K562 (cell line): ENCODE data around the gene TMEM222. TPM values are rescaled to one million over a fixed set of nuclear protein-coding genes. Genes with fewer than 3 reads are reported as not detected.

ENCODE experiments used
- ATAC-seq: fragments of 200-7000 bp; cut with Tn5 transposase; 3 replicates; pipeline ENCODE4 v1.9.1; 2020; ENCODE audit warnings: moderate library complexity
- BruUV-seq: library from RNA; stranded (reverse); fragments of 400-500 nt; replicated peaks from 2 replicates; lab custom pipeline; 2021; lab: Mats Ljungman, UMichigan
- CTCF ChIA-PET: fragments of 300-600 bp; formaldehyde crosslinking; extraction: SDS; loops from one replicate; lab custom pipeline; 2021; ENCODE audit warnings: low intra/inter-chr PET ratio; lab: Yijun Ruan, JAX
- POLR2A ChIA-PET: fragments of 300-600, 350-650 bp; sonication (Branson Sonifier 250); formaldehyde crosslinking; extraction: SDS; loops from one replicate; lab custom pipeline; 2021; ENCODE audit warnings: antibody characterized with exemption, inconsistent platforms; lab: Yijun Ruan, JAX
- DNase-seq, 4 experiments: peaks; one replicate each; pipeline versions ENCODE4 v3.0.0 to v3.0.0-alpha.2; 2011 to 2018; ENCODE audit warnings: low spot score in 3 of 4, mixed read lengths in 3 of 4; ENCODE audit errors: extremely low read depth in 1 of 4
- FAIRE-seq: peaks from 2 replicates; lab custom pipeline; 2011; peaks lifted over from hg19 to GRCh38; lab: Jason Lieb, UNC
- H2AFZ ChIP-seq: 2 replicates; pipeline ENCODE4 v1.6.0; 2011; ENCODE audit warnings: low read depth, low read length, control low read depth, inconsistent platforms
- H3K27ac ChIP-seq: fragments of 200-600 bp; 3 replicates; pipeline ENCODE4 v1.8.0; 2011; ENCODE audit warnings: low read depth, mild to moderate bottlenecking, control low read depth, inconsistent platforms, low read length, moderate library complexity, mixed read lengths; ENCODE audit errors: extremely low read depth
- H3K27me3 ChIP-seq, 2 experiments: fragments of 300-600 bp in 1 of 2; 2 replicates in 1 of 2; 3 replicates in 1 of 2; pipeline versions ENCODE4 v1.6.0 to v1.8.0; 2011; ENCODE audit warnings: inconsistent platforms in 2 of 2, low read length in 2 of 2, mild to moderate bottlenecking in 1 of 2, mixed read lengths in 1 of 2, moderate library complexity in 1 of 2; ENCODE audit not compliant: control insufficient read depth in 2 of 2, insufficient read depth in 2 of 2
- H3K36me3 ChIP-seq: fragments of 300-600 bp; 3 replicates; pipeline ENCODE4 v1.8.0; 2011; ENCODE audit warnings: mild to moderate bottlenecking, low read length, inconsistent platforms; ENCODE audit not compliant: control insufficient read depth, insufficient read depth
- H3K4me1 ChIP-seq, 2 experiments: fragments of 200-600 bp in 1 of 2; replicated peaks in 1 of 2; 2 replicates in 1 of 2; 3 replicates in 1 of 2; pipeline versions ENCODE4 v1.5.1 to v1.8.0; 2011; ENCODE audit warnings: inconsistent platforms in 2 of 2, low read length in 2 of 2, mild to moderate bottlenecking in 1 of 2, mixed read lengths in 1 of 2, moderate library complexity in 1 of 2; ENCODE audit not compliant: control insufficient read depth in 2 of 2, insufficient read depth in 2 of 2
- H3K4me2 ChIP-seq: 2 replicates; pipeline ENCODE4 v1.6.1; 2011; ENCODE audit warnings: low read length, control low read depth, inconsistent platforms, mixed read lengths; ENCODE audit not compliant: insufficient read depth
- H3K4me3 ChIP-seq: fragments of 200-600 bp; sonication (generic), shearing (Covaris generic); 2 replicates; pipeline ENCODE4 v1.5.1; 2016; ENCODE audit warnings: control low read depth, inconsistent platforms
- H3K79me2 ChIP-seq: fragments of 200-600 bp; 3 replicates; pipeline ENCODE4 v1.8.0; 2011; ENCODE audit warnings: low read length, inconsistent platforms; ENCODE audit not compliant: control insufficient read depth, insufficient read depth
- H3K9ac ChIP-seq, 2 experiments: 2 replicates each; pipeline versions ENCODE4 v1.6.0 to v1.6.1; 2011; ENCODE audit warnings: low read depth in 2 of 2, low read length in 2 of 2, control low read depth in 1 of 2, inconsistent platforms in 1 of 2, mild to moderate bottlenecking in 1 of 2, mixed read lengths in 1 of 2; ENCODE audit not compliant: insufficient read depth in 1 of 2
- H3K9me1 ChIP-seq: one replicate; pipeline ENCODE4 v1.6.0; 2011; ENCODE audit warnings: inconsistent platforms, mild to moderate bottlenecking, low read length, moderate library complexity; ENCODE audit not compliant: control insufficient read depth, insufficient read depth
- H3K9me3 ChIP-seq: replicated peaks from 2 replicates; pipeline ENCODE4 v1.5.1; 2011; ENCODE audit warnings: low read depth, low read length, inconsistent platforms; ENCODE audit not compliant: control insufficient read depth, insufficient read depth
- H4K20me1 ChIP-seq: replicated peaks from 2 replicates; pipeline ENCODE4 v1.6.1; 2011; ENCODE audit warnings: low read length, inconsistent platforms, mixed read lengths; ENCODE audit not compliant: control insufficient read depth, insufficient read depth
- CSDE1 ChIP-seq, 2 experiments: fragments of 450-650 bp; IDR thresholded peaks; 2 replicates each; pipeline ENCODE4 v1.6.1; 2016; ENCODE audit warnings: mild to moderate bottlenecking in 1 of 2
- FOXM1 ChIP-seq, 2 experiments: fragments of 450-650 bp in 1 of 2; sonication (generic) in 1 of 2; formaldehyde crosslinking in 1 of 2; IDR thresholded peaks; 2 replicates each; pipeline versions ENCODE4 v1.6.1 to v1.9.0; 2017 to 2022; ENCODE audit warnings: low read depth in 2 of 2, mild to moderate bottlenecking in 2 of 2, missing genetic modification reagents in 1 of 2, moderate library complexity in 1 of 2
- HIVEP1 ChIP-seq: fragments of 250-450 bp; sonication (Bioruptor Pico); IDR thresholded peaks from 2 replicates; pipeline ENCODE4 v1.4.0; 2020; ENCODE audit warnings: mild to moderate bottlenecking
- ILK ChIP-seq: fragments of 450-650 bp; IDR thresholded peaks from 2 replicates; pipeline ENCODE4 v1.6.1; 2016; ENCODE audit warnings: missing genetic modification characterization, low read depth, mild to moderate bottlenecking, missing compliant biosample characterization, moderate library complexity, borderline replicate concordance
- SAFB ChIP-seq: fragments of 200-400 bp; formaldehyde crosslinking; IDR thresholded peaks from 2 replicates; pipeline ENCODE4 v1.6.1; 2017; ENCODE audit warnings: low read depth, low read length, borderline replicate concordance
- XRCC3 ChIP-seq: fragments of 450-650 bp; IDR thresholded peaks from 2 replicates; pipeline ENCODE4 v1.6.1; 2017; ENCODE audit warnings: mild to moderate bottlenecking, moderate library complexity
- ZNF175 ChIP-seq: fragments of 200-800 bp; sonication (Bioruptor generic); IDR thresholded peaks from 2 replicates; pipeline ENCODE4 v1.6.1; 2016; ENCODE audit warnings: low read depth, mild to moderate bottlenecking, missing genetic modification characterization, missing compliant biosample characterization
- ZNF707 ChIP-seq: fragments of 250-450 bp; sonication (Bioruptor Pico); conservative IDR thresholded peaks from 2 replicates; pipeline ENCODE4 v1.8.0; 2022; ENCODE audit warnings: inconsistent platforms, mild to moderate bottlenecking, moderate library complexity
- WGBS: fragments of 100-300 bp; shearing (Covaris generic); methylation state at CpG from one replicate; pipeline ENCODE4 v1.1.6; 2016; ENCODE audit warnings: low coverage, mixed read lengths; ENCODE audit not compliant: insufficient coverage; ENCODE audit errors: missing lambda C conversion rate; 5-methylcytosine and 5-hydroxymethylcytosine counted together
- in situ Hi-C: fragments of 300-500 bp; cut with MboI; formaldehyde crosslinking; loops from 4 replicates; pipeline ENCODE4 v1.15.0; 2018; ENCODE audit warnings: inconsistent platforms, mixed read lengths
- intact Hi-C: fragments of 100-400 bp; cut with micrococcal nuclease; formaldehyde crosslinking; loops from 2 replicates; pipeline ENCODE4 v1.14.2; 2022
- polyA plus RNA-seq, 8 experiments: library from polyadenylated mRNA; depleted of rRNA in 4 of 8; stranded (reverse) in 5 of 8; unstranded in 3 of 8; fragments of >200 nt; fragmentation: Nextera tagmentation in 2 of 8; fragmentation: Illumina TruSeq in 1 of 8; extraction: Ambion mirVana in 2 of 8; extraction: Trizol in 1 of 8; gene quantifications; 2 replicates each; pipeline versions ENCODE4 v1.2.1 to v1.2.3, GENCODE V29; 2011 to 2014; ENCODE audit warnings: inconsistent platforms in 1 of 8, missing spikeins in 1 of 8
- total RNA-seq, 7 experiments: library from RNA; depleted of rRNA in 6 of 7; stranded (reverse); fragments of >200 nt in 6 of 7; fragmentation: Illumina TruSeq in 2 of 7; extraction: Trizol in 2 of 7; gene quantifications; 2 replicates each; pipeline versions ENCODE4 v1.2.1 to v1.2.3, GENCODE V29; 2011 to 2021; ENCODE audit warnings: low replicate concordance in 1 of 7
- TF ChIP-seq, protein P1 (sequence below): fragments of 450-650 bp; IDR thresholded peaks from 2 replicates; pipeline ENCODE4 v1.6.1; 2016; ENCODE audit warnings: mild to moderate bottlenecking, moderate library complexity
- TF ChIP-seq, protein P2 (sequence below): fragments of 450-650 bp; formaldehyde crosslinking; IDR thresholded peaks from 2 replicates; pipeline ENCODE4 v1.4.0; 2020; ENCODE audit warnings: mild to moderate bottlenecking, mixed read lengths

Gene TMEM222
- total and polyA plus RNA-seq, 9 of the 15 experiments (the other 6 are each of a cell fraction or from before 2014, with no cell fraction given): 6.9 to 48.0 (median 32.8) TPM

DNA sequence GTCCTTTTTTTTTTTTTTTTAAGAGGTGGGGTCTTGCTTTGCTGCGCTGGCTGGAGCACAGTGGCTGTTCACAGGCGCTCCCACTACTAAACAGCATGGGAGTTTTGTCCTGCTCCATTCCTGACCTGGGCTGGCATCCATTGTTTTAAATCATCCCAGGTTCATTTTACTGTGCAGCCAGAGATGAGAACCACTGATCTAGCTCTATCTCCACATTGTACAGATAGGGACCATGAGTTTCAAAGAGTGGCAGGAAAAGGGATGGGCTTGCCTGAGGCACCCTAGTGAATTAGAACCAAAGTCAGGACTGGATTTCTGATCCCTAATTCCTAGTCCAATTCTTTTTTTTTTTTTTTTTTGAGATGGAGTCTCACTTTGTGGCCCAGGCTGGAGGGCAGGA, 7.2 kb upstream of the TMEM222 start:
- intact Hi-C loops: no loop called here
- POLR2A ChIA-PET: interaction anchor here (0.6 to 1.0 kb wide), 2 partner anchors 8 to 52 kb away, joined by 3 read pairs; partner anchors contain the start of gene MAP3K6
- no peak for TF ChIP-seq ZNF175 (CRISPR knock-in tag)
- no peak for TF ChIP-seq ILK (tag)
- TF ChIP-seq, protein P1, sequence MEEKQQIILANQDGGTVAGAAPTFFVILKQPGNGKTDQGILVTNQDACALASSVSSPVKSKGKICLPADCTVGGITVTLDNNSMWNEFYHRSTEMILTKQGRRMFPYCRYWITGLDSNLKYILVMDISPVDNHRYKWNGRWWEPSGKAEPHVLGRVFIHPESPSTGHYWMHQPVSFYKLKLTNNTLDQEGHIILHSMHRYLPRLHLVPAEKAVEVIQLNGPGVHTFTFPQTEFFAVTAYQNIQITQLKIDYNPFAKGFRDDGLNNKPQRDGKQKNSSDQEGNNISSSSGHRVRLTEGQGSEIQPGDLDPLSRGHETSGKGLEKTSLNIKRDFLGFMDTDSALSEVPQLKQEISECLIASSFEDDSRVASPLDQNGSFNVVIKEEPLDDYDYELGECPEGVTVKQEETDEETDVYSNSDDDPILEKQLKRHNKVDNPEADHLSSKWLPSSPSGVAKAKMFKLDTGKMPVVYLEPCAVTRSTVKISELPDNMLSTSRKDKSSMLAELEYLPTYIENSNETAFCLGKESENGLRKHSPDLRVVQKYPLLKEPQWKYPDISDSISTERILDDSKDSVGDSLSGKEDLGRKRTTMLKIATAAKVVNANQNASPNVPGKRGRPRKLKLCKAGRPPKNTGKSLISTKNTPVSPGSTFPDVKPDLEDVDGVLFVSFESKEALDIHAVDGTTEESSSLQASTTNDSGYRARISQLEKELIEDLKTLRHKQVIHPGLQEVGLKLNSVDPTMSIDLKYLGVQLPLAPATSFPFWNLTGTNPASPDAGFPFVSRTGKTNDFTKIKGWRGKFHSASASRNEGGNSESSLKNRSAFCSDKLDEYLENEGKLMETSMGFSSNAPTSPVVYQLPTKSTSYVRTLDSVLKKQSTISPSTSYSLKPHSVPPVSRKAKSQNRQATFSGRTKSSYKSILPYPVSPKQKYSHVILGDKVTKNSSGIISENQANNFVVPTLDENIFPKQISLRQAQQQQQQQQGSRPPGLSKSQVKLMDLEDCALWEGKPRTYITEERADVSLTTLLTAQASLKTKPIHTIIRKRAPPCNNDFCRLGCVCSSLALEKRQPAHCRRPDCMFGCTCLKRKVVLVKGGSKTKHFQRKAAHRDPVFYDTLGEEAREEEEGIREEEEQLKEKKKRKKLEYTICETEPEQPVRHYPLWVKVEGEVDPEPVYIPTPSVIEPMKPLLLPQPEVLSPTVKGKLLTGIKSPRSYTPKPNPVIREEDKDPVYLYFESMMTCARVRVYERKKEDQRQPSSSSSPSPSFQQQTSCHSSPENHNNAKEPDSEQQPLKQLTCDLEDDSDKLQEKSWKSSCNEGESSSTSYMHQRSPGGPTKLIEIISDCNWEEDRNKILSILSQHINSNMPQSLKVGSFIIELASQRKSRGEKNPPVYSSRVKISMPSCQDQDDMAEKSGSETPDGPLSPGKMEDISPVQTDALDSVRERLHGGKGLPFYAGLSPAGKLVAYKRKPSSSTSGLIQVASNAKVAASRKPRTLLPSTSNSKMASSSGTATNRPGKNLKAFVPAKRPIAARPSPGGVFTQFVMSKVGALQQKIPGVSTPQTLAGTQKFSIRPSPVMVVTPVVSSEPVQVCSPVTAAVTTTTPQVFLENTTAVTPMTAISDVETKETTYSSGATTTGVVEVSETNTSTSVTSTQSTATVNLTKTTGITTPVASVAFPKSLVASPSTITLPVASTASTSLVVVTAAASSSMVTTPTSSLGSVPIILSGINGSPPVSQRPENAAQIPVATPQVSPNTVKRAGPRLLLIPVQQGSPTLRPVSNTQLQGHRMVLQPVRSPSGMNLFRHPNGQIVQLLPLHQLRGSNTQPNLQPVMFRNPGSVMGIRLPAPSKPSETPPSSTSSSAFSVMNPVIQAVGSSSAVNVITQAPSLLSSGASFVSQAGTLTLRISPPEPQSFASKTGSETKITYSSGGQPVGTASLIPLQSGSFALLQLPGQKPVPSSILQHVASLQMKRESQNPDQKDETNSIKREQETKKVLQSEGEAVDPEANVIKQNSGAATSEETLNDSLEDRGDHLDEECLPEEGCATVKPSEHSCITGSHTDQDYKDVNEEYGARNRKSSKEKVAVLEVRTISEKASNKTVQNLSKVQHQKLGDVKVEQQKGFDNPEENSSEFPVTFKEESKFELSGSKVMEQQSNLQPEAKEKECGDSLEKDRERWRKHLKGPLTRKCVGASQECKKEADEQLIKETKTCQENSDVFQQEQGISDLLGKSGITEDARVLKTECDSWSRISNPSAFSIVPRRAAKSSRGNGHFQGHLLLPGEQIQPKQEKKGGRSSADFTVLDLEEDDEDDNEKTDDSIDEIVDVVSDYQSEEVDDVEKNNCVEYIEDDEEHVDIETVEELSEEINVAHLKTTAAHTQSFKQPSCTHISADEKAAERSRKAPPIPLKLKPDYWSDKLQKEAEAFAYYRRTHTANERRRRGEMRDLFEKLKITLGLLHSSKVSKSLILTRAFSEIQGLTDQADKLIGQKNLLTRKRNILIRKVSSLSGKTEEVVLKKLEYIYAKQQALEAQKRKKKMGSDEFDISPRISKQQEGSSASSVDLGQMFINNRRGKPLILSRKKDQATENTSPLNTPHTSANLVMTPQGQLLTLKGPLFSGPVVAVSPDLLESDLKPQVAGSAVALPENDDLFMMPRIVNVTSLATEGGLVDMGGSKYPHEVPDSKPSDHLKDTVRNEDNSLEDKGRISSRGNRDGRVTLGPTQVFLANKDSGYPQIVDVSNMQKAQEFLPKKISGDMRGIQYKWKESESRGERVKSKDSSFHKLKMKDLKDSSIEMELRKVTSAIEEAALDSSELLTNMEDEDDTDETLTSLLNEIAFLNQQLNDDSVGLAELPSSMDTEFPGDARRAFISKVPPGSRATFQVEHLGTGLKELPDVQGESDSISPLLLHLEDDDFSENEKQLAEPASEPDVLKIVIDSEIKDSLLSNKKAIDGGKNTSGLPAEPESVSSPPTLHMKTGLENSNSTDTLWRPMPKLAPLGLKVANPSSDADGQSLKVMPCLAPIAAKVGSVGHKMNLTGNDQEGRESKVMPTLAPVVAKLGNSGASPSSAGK: no peak
- no peak for TF ChIP-seq XRCC3
- TF ChIP-seq HIVEP1: no peak
- no peak for TF ChIP-seq FOXM1 (IDR thresholded peaks at IDR 0.05; ENCODE audit: low read depth)
- TF ChIP-seq FOXM1 (CRISPR knock-in tag; IDR thresholded peaks at IDR 0.05; ENCODE audit: low read depth): no peak
- TF ChIP-seq, protein P2, sequence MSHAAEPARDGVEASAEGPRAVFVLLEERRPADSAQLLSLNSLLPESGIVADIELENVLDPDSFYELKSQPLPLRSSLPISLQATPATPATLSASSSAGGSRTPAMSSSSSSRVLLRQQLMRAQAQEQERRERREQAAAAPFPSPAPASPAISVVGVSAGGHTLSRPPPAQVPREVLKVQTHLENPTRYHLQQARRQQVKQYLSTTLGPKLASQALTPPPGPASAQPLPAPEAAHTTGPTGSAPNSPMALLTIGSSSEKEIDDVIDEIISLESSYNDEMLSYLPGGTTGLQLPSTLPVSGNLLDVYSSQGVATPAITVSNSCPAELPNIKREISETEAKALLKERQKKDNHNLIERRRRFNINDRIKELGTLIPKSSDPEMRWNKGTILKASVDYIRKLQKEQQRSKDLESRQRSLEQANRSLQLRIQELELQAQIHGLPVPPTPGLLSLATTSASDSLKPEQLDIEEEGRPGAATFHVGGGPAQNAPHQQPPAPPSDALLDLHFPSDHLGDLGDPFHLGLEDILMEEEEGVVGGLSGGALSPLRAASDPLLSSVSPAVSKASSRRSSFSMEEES (CRISPR knock-in tag): no peak
- TF ChIP-seq ZNF707 (CRISPR knock-in tag): no peak
- no peak for TF ChIP-seq SAFB
- no peak for TF ChIP-seq CSDE1 (IDR thresholded peaks at IDR 0.05)

More for the DNA sequence above, 7.2 kb upstream of the TMEM222 start:
- no peak overlapping the region for H3K4me3 ChIP-seq
- WGBS: 47% methylated on average over 1 of the region's 2 CpGs
- DNase-seq: no peak
- H3K4me1 ChIP-seq: peaks cover 0 to 5% of the 10 kb centered on the region in 2 experiments; a peak in 2 of 5 replicates
- BruUV-seq: no TSS peak
- no peaks in the 10 kb centered on the region for H3K36me3 ChIP-seq
- CTCF ChIA-PET: no interaction called here
- ATAC-seq: peak; percentile 48
- no peak for FAIRE-seq
- H3K4me2 ChIP-seq: no peak overlapping the region
- H4K20me1 ChIP-seq: no peaks in the 10 kb centered on the region
- in situ Hi-C loops: no loop called here
- no peak overlapping the region for H3K27ac ChIP-seq
- no peak overlapping the region for H2AFZ ChIP-seq
- no peaks in the 10 kb centered on the region for H3K9me1 ChIP-seq
- H3K9ac ChIP-seq: no peak overlapping the region
- H3K79me2 ChIP-seq: no peaks in the 10 kb centered on the region
- H3K9me3 ChIP-seq: no peaks in the 10 kb centered on the region
- H3K27me3 ChIP-seq: no peaks in the 10 kb centered on the region
